ENCODE measurements around the gene ABCC1.
"Not testable (repeated sequence)": the region's sequence is repeated elsewhere in the genome, so short reads cannot be mapped to it uniquely, and the experiment has no call there.

ABCC1 gene

GRCh38 chr16:15949210-15950160, at the start of gene ABCC1:
Gene ABCC1, plus strand, starts transcription at chr16:15949616. Its CDS starts 136 bp downstream, at chr16:15949752.
- in situ Hi-C loops (cut with HindIII; ENCODE audit: low sequenced_read_pairs): no loop called here

GRCh38 chr16:15900357-15900756, 49.1 kb upstream of the ABCC1 start:
- in situ Hi-C loops (cut with HindIII; ENCODE audit: low sequenced_read_pairs): no loop called here

- in situ Hi-C loops (cut with HindIII; ENCODE audit: low sequenced_read_pairs): no loop called here
Observed at GRCh38 chr16:15900901-15901500, 48.4 kb upstream of the ABCC1 start.

- in situ Hi-C loops (cut with HindIII; ENCODE audit: low sequenced_read_pairs): no loop called here
Observed at GRCh38 chr16:15903960-15904359, 45.5 kb upstream of the ABCC1 start.

- in situ Hi-C loops (cut with HindIII; ENCODE audit: low sequenced_read_pairs): no loop called here
Observed at GRCh38 chr16:15906439-15906838, 43.0 kb upstream of the ABCC1 start.

- in situ Hi-C loops (cut with HindIII; ENCODE audit: low sequenced_read_pairs): no loop called here
Observed at GRCh38 chr16:15907863-15908478, 41.4 kb upstream of the ABCC1 start.

- in situ Hi-C loops (cut with HindIII; ENCODE audit: low sequenced_read_pairs): no loop called here
Observed at GRCh38 chr16:15911198-15911597, 38.2 kb upstream of the ABCC1 start.

- in situ Hi-C loops (cut with HindIII; ENCODE audit: low sequenced_read_pairs): no loop called here
Observed at GRCh38 chr16:15913046-15913698, 36.2 kb upstream of the ABCC1 start.

- in situ Hi-C loops (cut with HindIII; ENCODE audit: low sequenced_read_pairs): no loop called here
Observed at GRCh38 chr16:15915555-15916081, 33.8 kb upstream of the ABCC1 start.

- in situ Hi-C loops (cut with HindIII; ENCODE audit: low sequenced_read_pairs): no loop called here
Observed at GRCh38 chr16:15916323-15916722, 33.1 kb upstream of the ABCC1 start.

GRCh38 chr16:15918314-15918713, 31.1 kb upstream of the ABCC1 start:
- in situ Hi-C loops (cut with HindIII; ENCODE audit: low sequenced_read_pairs): not testable (repeated sequence)

GRCh38 chr16:15919331-15919730, 30.1 kb upstream of the ABCC1 start:
- in situ Hi-C loops (cut with HindIII; ENCODE audit: low sequenced_read_pairs): no loop called here

- in situ Hi-C loops (cut with HindIII; ENCODE audit: low sequenced_read_pairs): no loop called here
Observed at GRCh38 chr16:15924996-15925395, 24.4 kb upstream of the ABCC1 start.

- in situ Hi-C loops (cut with HindIII; ENCODE audit: low sequenced_read_pairs): no loop called here
Observed at GRCh38 chr16:15925631-15926030, 23.8 kb upstream of the ABCC1 start.

GRCh38 chr16:15928261-15929104, 20.9 kb upstream of the ABCC1 start:
- in situ Hi-C loops (cut with HindIII; ENCODE audit: low sequenced_read_pairs): no loop called here

- in situ Hi-C loops (cut with HindIII; ENCODE audit: low sequenced_read_pairs): no loop called here
Observed at GRCh38 chr16:15932939-15933338, 16.5 kb upstream of the ABCC1 start.

GRCh38 chr16:15933781-15934180, 15.6 kb upstream of the ABCC1 start:
- in situ Hi-C loops (cut with HindIII; ENCODE audit: low sequenced_read_pairs): no loop called here

- in situ Hi-C loops (cut with HindIII; ENCODE audit: low sequenced_read_pairs): no loop called here
Observed at GRCh38 chr16:15934991-15935390, 14.4 kb upstream of the ABCC1 start.

- in situ Hi-C loops (cut with HindIII; ENCODE audit: low sequenced_read_pairs): not testable (repeated sequence)
Observed at GRCh38 chr16:15936809-15937208, 12.6 kb upstream of the ABCC1 start.
